HS-27A (cell line): ENCODE results near the gene CARS1.

Experiments used
- DNase-seq: peaks from one replicate; pipeline ENCODE4 v3.0.0-alpha.2; 2012; ENCODE audit warnings: low read depth, missing footprints

CARS1 gene

DNA sequence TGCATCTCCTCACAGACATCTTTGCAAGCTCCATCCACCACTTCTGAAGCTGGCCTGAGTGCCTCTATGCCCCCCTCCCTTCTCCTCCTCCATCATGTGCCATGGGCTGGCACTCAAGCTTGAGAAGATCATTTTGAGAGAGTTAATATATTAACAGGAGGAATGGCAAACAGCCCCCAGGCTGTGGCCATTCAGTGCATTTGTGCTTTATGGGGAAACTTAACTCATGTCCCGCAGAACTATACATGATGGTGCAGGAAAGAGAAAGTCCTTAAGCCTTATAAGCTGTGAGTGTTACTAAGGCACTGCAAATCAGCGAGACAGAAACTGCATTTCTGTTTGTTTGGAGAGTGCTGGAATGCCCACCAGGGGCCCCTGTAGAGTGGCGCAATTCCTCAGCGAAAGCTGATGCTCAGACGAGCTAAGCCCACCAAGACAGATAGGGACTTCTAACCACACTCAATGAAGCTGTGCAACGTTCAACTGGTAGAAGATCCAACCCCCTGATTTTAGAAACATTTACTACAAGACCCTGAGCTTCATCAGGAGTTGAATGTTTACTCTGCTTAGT lies 101.2 kb downstream of the CARS1 start:
- no peak for DNase-seq

GRCh38 chr11:2954263-2954662 lies 103.0 kb downstream of the CARS1 start:
- no peak for DNase-seq

DNA sequence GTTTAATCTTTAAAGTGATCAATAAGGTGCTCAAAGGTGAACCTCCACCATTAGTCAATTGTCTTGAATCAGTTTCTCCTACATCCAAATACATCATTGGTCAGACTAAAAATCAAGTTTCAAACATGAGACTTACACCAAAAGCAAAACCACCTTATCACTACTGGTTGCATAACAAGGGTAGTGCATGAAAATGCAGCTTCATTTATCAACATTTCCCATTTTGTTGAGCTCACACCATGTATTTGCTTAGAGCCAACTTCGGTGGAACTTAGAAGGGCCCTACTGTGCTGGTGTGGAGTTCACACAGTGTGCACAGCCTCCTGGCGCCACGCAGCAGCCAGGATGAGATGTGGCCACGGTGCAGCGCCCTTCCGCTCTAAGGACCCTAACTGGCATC lies 104.9 kb downstream of the CARS1 start:
- DNase-seq = no peak

GRCh38 chr11:2951231-2952110 lies 105.8 kb downstream of the CARS1 start:
- no peak for DNase-seq
